GM12801 (cell line): ENCODE results near the gene NOL4.

Experiments
- TF ChIP-seq, protein P1 (sequence below): IDR thresholded peaks from one replicate; pipeline ENCODE4 v1.5.1; 2011; ENCODE audit warnings: control low read depth; ENCODE audit not compliant: insufficient read length; ENCODE audit errors: extremely low read depth

The NOL4 gene

GRCh38 chr18:34223893-34224422 is 755 bp downstream of the NOL4 start:
- TF ChIP-seq, protein P1, sequence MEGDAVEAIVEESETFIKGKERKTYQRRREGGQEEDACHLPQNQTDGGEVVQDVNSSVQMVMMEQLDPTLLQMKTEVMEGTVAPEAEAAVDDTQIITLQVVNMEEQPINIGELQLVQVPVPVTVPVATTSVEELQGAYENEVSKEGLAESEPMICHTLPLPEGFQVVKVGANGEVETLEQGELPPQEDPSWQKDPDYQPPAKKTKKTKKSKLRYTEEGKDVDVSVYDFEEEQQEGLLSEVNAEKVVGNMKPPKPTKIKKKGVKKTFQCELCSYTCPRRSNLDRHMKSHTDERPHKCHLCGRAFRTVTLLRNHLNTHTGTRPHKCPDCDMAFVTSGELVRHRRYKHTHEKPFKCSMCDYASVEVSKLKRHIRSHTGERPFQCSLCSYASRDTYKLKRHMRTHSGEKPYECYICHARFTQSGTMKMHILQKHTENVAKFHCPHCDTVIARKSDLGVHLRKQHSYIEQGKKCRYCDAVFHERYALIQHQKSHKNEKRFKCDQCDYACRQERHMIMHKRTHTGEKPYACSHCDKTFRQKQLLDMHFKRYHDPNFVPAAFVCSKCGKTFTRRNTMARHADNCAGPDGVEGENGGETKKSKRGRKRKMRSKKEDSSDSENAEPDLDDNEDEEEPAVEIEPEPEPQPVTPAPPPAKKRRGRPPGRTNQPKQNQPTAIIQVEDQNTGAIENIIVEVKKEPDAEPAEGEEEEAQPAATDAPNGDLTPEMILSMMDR: no peak

DNA sequence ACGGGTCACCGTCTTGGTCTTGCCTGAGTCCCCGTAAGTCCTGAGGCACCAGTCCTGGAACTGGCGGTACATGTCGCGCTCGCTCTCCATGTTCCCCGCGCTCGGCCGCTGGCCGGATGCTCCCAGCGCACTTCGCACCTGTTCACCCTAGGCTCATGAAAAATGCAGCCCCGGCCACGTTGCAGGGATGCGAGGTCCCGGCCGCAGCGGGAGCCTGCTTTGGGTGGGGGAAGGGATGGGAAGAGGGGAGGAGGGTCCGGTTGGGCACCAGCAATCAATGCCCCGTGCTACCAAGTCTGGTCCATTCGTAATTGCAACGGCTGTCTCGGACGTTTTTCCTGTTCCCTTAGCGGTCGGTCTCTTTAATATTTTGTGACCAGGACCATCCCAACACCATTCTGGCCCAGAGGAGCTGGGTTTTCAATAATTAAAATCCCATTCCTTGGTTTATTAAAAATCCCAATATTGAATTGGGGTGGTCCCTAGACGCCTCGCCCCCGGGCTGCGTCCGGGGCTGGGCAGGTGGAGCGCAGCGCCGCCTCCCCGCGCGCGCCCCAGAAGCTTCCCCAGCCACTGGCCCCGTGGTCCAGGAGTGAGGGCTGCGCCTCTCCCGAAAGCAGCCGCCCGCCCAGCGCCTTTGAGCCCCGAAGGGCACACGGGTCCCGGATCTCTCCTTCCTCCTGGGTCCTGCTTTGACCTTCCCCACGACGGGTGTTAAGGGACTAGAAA is 1.4 kb downstream of the NOL4 start:
- TF ChIP-seq, protein P1: no peak

GRCh38 chr18:34222307-34223163 is 2.2 kb downstream of the NOL4 start:
- TF ChIP-seq, protein P1: no peak

DNA sequence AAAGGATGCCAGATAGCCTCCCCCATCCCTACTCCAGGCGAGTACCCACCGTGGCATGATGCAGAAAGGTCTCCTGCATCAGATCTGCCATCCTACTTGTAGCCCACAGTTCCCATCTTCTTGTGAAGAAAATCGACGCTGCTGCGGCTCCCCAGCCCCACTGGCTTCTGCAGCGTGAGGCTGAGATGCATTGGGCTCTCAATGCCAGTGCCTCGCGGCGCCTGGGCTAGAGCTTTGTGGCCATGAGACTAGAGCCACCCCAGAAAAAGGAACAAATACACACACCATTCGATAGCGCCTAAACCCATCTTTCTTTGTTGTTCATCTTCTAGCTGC is 2.8 kb downstream of the NOL4 start:
- TF ChIP-seq, protein P1: no peak

- TF ChIP-seq, protein P1: no peak
These were observed 4.5 kb downstream of the NOL4 start for GRCh38 chr18:34220081-34220815.

DNA sequence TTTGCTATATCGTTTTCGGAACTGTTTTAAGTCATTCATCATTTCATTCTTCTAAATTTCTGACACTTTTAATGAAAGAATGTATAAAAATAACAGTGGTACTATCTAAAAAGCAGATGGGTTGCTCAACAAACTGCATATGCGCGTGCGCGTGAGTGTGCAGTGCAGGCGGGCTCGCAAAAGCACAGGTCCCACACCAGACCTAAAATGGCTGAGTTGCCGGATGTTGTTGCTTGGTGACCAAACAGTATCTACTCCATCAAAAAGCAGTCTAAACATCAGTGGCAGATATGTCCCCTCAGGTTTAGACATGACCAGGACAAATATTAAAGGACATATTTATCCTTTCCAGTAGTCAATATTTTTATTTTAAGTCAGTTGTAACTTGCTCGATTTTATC is 5.1 kb downstream of the NOL4 start:
- TF ChIP-seq, protein P1: no peak

GRCh38 chr18:34212511-34212910 is 12.2 kb downstream of the NOL4 start:
- TF ChIP-seq, protein P1: no peak
